ENCODE measurements around the gene DSCAM. TPM values are rescaled to one million over a fixed set of nuclear protein-coding genes. Genes with fewer than 3 reads are reported as not detected.

Gene DSCAM
- total RNA-seq, 8 experiments from 2014 or later, result 0.05 to 8.7 (median 4.4) TPM

GRCh38 chr21:40603774-40604173 is 243.2 kb downstream of the DSCAM start:
- Histone ChIP-seq H3K27ac (no peak overlapping the region), H3K4me3 (no peak overlapping the region), H3K4me1 (replicated peaks in 1 of 2) (no peaks in the 10 kb centered on the region)
- in situ Hi-C loops (cut with MboI; ENCODE audit: low pct_unique_long_range_greater_than_20kb in 2 of 9, low sequenced_read_pairs in 9 of 9, unreplicated experiment in 9 of 9), result no loop called here
- WGBS, 10 experiments, result 6 to 100% (median 50%) methylated on average over 1 of the region's 1 CpG
- no peak for ATAC-seq (replicated peaks in 6 of 8)

DNA sequence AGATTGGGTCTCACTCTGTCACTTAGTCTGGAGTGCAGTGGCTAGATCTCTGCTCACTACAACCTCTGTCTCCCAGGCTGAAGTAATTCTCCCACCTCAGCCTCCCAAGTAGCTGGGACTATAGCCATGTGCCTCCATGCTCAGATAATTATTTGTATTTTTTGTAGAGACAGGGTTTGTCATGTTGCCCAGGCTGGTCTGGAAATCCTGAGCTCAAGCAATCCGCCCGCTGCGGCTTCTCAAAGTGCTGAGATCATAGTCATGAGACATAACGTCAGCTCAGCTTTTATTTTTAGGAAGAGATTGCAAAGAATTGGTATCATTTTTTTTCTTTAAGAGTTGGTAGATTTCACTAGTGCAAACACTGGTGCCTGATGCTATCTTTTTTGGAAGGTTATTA is 244.9 kb downstream of the DSCAM start:
- in situ Hi-C loops (cut with MboI; ENCODE audit: low pct_unique_long_range_greater_than_20kb in 2 of 9, low sequenced_read_pairs in 9 of 9, unreplicated experiment in 9 of 9), result no loop called here
- peak in 6 of 8 experiments; percentile 67 to 99 (median 90) for ATAC-seq (replicated peaks in 6 of 8)
- no peak overlapping the region for H3K27ac ChIP-seq
- WGBS, 10 experiments, result 4 to 100% (median 97%) methylated on average over 2 to 4 of the region's 4 CpGs; no CpG with 5 or more reads in 3 of the 10 experiments
- H3K4me3 ChIP-seq, result no peak overlapping the region
- H3K4me1 ChIP-seq (replicated peaks in 1 of 2), result no peaks in the 10 kb centered on the region

DNA sequence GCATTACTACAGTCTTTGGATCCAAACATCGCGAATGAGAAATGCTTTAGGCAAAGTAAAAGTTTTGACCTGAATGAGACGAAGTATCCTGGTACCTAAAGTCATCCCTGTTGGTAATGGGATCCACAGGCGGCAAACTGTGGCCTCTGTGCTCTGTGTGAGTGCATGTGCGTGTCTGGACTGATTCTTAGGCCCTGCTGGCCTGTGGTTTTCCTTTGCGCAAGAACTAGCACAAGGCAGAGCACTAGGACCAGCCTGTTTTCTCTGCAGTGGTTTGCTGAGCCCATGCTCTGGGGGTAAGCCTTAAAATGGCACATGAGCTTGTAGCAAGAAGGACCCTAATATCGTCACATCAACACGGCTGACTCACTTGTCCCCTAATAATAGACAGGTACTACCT is 251.2 kb downstream of the DSCAM start:
- Histone ChIP-seq H3K4me3 (no peak overlapping the region), H3K27ac (no peak overlapping the region), H3K4me1 (replicated peaks in 1 of 2) (no peaks in the 10 kb centered on the region)
- 23 to 100% (median 68%) methylated on average over 1 to 6 of the region's 8 CpGs; no CpG with 5 or more reads in 2 of the 10 experiments for whole genome bisulfite sequencing, 10 experiments
- no peak for ATAC-seq (replicated peaks in 6 of 8)
- in situ Hi-C loops (cut with MboI; ENCODE audit: low pct_unique_long_range_greater_than_20kb in 2 of 9, low sequenced_read_pairs in 9 of 9, unreplicated experiment in 9 of 9), result no loop called here

DNA sequence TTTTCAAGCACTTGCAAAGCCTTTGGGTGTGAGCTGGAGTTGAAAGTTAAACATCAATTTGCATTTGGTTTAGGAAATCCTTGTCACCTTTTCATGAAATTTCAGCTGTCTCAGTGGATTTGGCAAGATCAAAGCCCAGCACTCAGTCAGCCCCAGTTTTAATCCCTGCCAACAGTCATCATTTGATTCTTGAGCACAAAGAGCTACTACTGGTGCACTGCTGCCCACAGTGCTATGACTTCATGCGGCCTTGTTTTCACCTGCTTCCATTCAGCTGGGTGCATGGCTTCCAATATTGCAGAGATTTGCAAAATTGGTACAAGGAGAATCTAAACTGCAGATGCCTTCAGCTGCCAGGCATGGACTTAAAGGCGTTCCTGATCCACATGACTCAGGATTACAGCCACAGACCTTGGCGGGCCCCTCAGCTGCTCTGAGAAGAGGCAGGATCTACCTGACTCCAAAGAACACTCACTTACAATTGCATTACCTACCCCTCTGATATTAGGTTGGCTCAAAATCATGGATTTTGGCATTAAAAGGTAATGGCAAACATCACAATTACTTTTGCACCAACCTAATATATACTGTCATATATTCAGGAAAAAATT is 259.1 kb downstream of the DSCAM start:
- peak in 5 of 8 experiments; percentile 16 to 58 (median 36) for ATAC-seq (replicated peaks in 6 of 8)
- in situ Hi-C loops (cut with MboI; ENCODE audit: low pct_unique_long_range_greater_than_20kb in 2 of 9, low sequenced_read_pairs in 9 of 9, unreplicated experiment in 9 of 9), result no loop called here
- no peak overlapping the region for H3K27ac ChIP-seq
- H3K4me3 ChIP-seq, result no peak overlapping the region
- H3K4me1 ChIP-seq (replicated peaks in 1 of 2), result peaks cover 0 to 2% of the 10 kb centered on the region in 2 donors
- 0 to 88% (median 76%) methylated on average over 2 to 3 of the region's 3 CpGs; no CpG with 5 or more reads in 3 of the 10 experiments for WGBS, 10 experiments

GRCh38 chr21:40586575-40586974 is 260.4 kb downstream of the DSCAM start:
- no peak for ATAC-seq (replicated peaks in 6 of 8)
- Histone ChIP-seq H3K4me1 (replicated peaks in 1 of 2) (peaks cover 0 to 2% of the 10 kb centered on the region in 2 donors), H3K27ac (no peak overlapping the region), H3K4me3 (no peak overlapping the region)
- 50 to 100% (median 80%) methylated on average over 1 to 2 of the region's 2 CpGs; no CpG with 5 or more reads in 3 of the 10 experiments for WGBS, 10 experiments
- in situ Hi-C loops (cut with MboI; ENCODE audit: low pct_unique_long_range_greater_than_20kb in 2 of 9, low sequenced_read_pairs in 9 of 9, unreplicated experiment in 9 of 9), result no loop called here

DNA sequence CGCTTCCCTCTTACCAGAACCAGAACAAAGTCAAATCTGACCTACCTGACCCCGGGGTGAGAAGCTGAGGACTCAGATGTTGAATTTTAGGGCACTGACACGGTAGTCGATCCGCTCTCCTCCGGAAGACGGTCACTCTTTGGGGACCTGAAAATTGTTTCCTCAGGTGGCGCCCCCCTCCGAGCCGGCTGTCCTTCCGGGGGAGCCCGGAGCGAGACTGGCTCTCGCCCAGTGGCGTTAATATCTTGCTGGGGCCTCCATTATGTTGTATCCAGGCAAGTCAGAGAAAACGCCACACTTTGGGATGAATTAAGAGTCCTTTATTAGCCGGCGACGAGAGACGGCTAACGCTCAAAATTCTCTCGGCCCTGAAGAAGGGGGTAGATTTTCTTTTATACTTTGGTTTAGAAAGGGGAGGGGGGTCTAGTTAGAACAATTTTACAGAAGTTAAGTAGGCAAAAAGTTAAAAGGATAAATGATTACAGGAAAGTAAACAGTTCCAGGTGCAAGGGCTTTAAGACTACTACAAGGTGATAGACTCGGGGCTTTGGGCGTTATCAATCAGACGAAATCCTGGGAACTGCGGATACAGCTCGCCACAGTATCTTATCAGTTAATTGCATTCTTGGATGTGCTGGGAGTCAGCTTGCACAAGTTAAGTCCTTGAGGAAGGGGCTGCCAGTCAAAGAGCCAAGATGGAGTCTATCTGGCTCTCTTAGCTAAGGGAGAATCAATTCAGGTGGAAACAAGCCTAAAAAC is 269.5 kb downstream of the DSCAM start:
- WGBS, 10 experiments, result 55 to 98% (median 91%) methylated on average over 1 to 21 of the region's 27 CpGs; no CpG with 5 or more reads in 1 of the 10 experiments
- in situ Hi-C loops (cut with MboI; ENCODE audit: low pct_unique_long_range_greater_than_20kb in 2 of 9, low sequenced_read_pairs in 9 of 9, unreplicated experiment in 9 of 9), result no loop called here
- H3K4me3 ChIP-seq, result no peak overlapping the region
- no peak overlapping the region for H3K27ac ChIP-seq
- ATAC-seq (replicated peaks in 6 of 8), result no peak
- H3K4me1 ChIP-seq (replicated peaks in 1 of 2), result no peaks in the 10 kb centered on the region

DNA sequence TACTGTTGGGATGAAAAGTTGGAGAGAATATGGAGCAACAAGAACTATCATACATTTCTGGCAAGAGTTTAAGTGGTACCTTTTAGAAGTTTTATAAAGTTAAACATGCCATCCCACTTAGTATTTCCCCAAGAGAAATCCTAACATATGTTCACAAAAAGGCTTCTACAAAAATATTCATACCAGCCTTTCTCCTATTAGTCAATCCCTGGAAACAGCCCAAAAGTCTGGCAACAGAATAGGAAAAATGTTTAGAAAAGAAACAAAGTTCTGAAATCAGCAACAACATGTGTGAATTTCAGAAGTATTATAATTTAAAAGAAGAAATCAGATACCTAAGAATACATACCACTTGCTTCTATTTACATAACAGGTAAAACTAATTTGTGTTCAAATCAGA is 271.0 kb downstream of the DSCAM start:
- Histone ChIP-seq H3K4me1 (replicated peaks in 1 of 2) (no peaks in the 10 kb centered on the region), H3K27ac (no peak overlapping the region), H3K4me3 (no peak overlapping the region)
- in situ Hi-C loops (cut with MboI; ENCODE audit: low pct_unique_long_range_greater_than_20kb in 2 of 9, low sequenced_read_pairs in 9 of 9, unreplicated experiment in 9 of 9), result no loop called here
- ATAC-seq (replicated peaks in 6 of 8), result no peak

GRCh38 chr21:40569357-40569756 is 277.6 kb downstream of the DSCAM start:
- peak in 2 of 8 experiments; percentile 38 to 40 for ATAC-seq (replicated peaks in 6 of 8)

DNA sequence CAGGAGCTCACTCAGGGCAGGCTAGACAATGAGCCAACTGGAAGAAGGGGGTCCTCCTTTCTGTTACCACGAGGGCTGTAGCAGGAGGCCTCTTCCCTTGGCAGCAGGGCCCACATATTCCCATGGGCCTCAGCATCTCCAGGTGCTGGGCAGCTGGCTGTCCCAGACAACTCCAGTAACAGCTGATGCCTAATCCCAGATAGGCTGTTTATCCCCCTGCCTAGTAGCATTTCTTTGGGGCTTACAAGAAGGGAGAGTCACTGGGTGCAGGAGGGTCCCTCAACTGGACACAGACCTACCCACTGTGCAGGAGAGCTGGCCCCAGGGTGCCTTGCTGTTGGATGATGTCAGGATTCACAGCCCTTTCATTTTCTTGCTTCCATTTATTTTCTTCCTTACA is 278.2 kb downstream of the DSCAM start:
- peak in 6 of 8 experiments; percentile 20 to 73 (median 48) for ATAC-seq (replicated peaks in 6 of 8)
- no peak overlapping the region for H3K27ac ChIP-seq
- H3K4me1 ChIP-seq (replicated peaks in 1 of 2), result peaks cover 0 to 22% of the 10 kb centered on the region in 2 donors
- H3K4me3 ChIP-seq, result no peak overlapping the region
- in situ Hi-C loops (cut with MboI; ENCODE audit: low pct_unique_long_range_greater_than_20kb in 2 of 9, low sequenced_read_pairs in 9 of 9, unreplicated experiment in 9 of 9), result no loop called here
- WGBS, 10 experiments, result 0 to 60% (median 0%) methylated on average over 1 of the region's 1 CpG; no CpG with 5 or more reads in 6 of the 10 experiments

More at GRCh38 chr21:40569357-40569756, 277.6 kb downstream of the DSCAM start:
- 3 to 87% (median 73%) methylated on average over 3 to 7 of the region's 7 CpGs; no CpG with 5 or more reads in 1 of the 10 experiments for WGBS, 10 experiments
- H3K4me3 ChIP-seq, result no peak overlapping the region
- in situ Hi-C loops (cut with MboI; ENCODE audit: low pct_unique_long_range_greater_than_20kb in 2 of 9, low sequenced_read_pairs in 9 of 9, unreplicated experiment in 9 of 9), result no loop called here
- H3K4me1 ChIP-seq (replicated peaks in 1 of 2), result peaks cover 0 to 22% of the 10 kb centered on the region in 2 donors
- H3K27ac ChIP-seq, result no peak overlapping the region

- peaks cover 0 to 22% of the 10 kb centered on the region in 2 donors for H3K4me1 ChIP-seq (replicated peaks in 1 of 2)
- 0 to 100% (median 48%) methylated on average over 1 to 3 of the region's 3 CpGs; no CpG with 5 or more reads in 1 of the 10 experiments for WGBS, 10 experiments
- peak overlapping the region in 1 of 2 donors; percentile 39 for H3K27ac ChIP-seq
- in situ Hi-C loops (cut with MboI; ENCODE audit: low pct_unique_long_range_greater_than_20kb in 2 of 9, low sequenced_read_pairs in 9 of 9, unreplicated experiment in 9 of 9), result no loop called here
- peak in 4 of 8 experiments; percentile 31 to 56 (median 48) for ATAC-seq (replicated peaks in 6 of 8)
- H3K4me3 ChIP-seq, result no peak overlapping the region
Measured at GRCh38 chr21:40567501-40567900, 279.5 kb downstream of the DSCAM start.

DNA sequence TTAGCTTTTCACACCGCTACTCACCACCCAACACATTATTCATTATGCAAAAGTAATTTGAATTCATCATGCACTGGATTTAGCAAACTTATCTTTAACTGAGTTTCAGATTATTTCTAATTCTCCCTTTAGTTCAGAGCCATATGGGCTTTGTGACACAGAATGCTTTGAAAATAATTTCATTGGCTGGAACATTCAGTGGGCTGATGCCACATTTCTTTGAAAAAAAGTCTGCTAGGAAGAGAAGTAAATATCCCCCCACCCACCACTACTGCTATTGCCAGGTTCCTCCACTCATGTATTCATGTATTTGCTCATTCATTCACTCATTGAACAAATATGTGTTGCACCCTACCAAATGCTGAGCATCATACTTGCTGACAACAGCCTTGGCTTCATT is 280.5 kb downstream of the DSCAM start:
- no peak for ATAC-seq (replicated peaks in 6 of 8)
- Histone ChIP-seq H3K27ac (no peak overlapping the region), H3K4me1 (replicated peaks in 1 of 2) (peaks cover 0 to 22% of the 10 kb centered on the region in 2 donors), H3K4me3 (no peak overlapping the region)
- in situ Hi-C loops (cut with MboI; ENCODE audit: low pct_unique_long_range_greater_than_20kb in 2 of 9, low sequenced_read_pairs in 9 of 9, unreplicated experiment in 9 of 9), result no loop called here
- 0 to 100% (median 44%) methylated on average over 1 of the region's 1 CpG; no CpG with 5 or more reads in 1 of the 10 experiments for WGBS, 10 experiments

DNA sequence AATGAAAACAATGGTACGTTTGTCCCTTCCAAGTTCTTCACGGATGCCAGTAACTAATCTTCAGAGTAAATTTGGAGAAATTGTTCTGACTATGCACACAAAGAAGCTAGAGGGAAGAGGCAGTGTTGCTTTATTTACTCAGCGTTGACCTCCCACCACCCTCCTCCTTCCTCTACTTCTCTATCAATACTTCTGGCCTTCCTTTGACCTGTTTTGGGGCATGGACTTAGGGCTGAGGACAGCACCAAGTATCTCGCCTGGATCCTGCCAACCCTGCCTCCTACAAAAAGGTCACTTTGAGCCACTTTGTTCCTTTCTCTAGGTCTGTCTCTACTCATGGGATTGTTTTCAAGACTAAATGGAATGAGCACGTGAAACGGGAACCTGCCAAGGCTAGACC is 282.6 kb downstream of the DSCAM start:
- H3K27ac ChIP-seq, result no peak overlapping the region
- peaks cover 0 to 20% of the 10 kb centered on the region in 2 donors for H3K4me1 ChIP-seq (replicated peaks in 1 of 2)
- in situ Hi-C loops (cut with MboI; ENCODE audit: low pct_unique_long_range_greater_than_20kb in 2 of 9, low sequenced_read_pairs in 9 of 9, unreplicated experiment in 9 of 9), result no loop called here
- no peak for ATAC-seq (replicated peaks in 6 of 8)
- WGBS, 10 experiments, result 0 to 97% (median 61%) methylated on average over 3 to 6 of the region's 6 CpGs; no CpG with 5 or more reads in 1 of the 10 experiments
- no peak overlapping the region for H3K4me3 ChIP-seq

DNA sequence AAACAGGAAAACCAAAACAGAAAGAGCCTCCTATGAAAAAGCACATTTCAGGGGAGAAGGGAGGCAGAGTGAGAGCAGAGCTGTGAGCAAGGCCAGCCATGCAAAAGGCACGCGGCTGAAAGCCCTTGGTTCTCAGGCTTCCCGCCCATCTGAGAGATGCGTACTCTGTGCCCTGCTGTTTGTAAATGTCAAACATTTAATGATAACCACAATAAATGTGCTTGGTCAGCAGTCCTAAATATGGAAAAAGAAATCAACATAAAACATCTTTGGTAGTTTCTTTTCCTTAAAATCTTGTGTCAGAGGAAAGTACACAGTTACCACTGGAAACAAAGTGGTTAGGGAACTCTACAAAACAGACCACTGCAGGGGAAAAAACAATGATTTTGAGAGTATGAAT is 283.1 kb downstream of the DSCAM start:
- H3K4me1 ChIP-seq (replicated peaks in 1 of 2), result peaks cover 0 to 19% of the 10 kb centered on the region in 2 donors
- no peak overlapping the region for H3K27ac ChIP-seq
- in situ Hi-C loops (cut with MboI; ENCODE audit: low pct_unique_long_range_greater_than_20kb in 2 of 9, low sequenced_read_pairs in 9 of 9, unreplicated experiment in 9 of 9), result no loop called here
- 4 to 100% (median 82%) methylated on average over 2 to 4 of the region's 4 CpGs; no CpG with 5 or more reads in 2 of the 10 experiments for WGBS, 10 experiments
- peak in 2 of 8 experiments; percentile 60 to 71 for ATAC-seq (replicated peaks in 6 of 8)
- no peak overlapping the region for H3K4me3 ChIP-seq
